ENCODE results near the gene OR2T2.

GRCh38 chr1:248406721-248407692 is 38.4 kb upstream of the OR2T2 start:
- TF ChIP-seq ISL1 (CRISPR knock-in tag; IDR thresholded peaks at IDR 0.05) (no peak), CSDC2 (CRISPR knock-in tag; IDR thresholded peaks at IDR 0.05) (no peak), GLIS3 (CRISPR knock-in tag; IDR thresholded peaks at IDR 0.05) (no peak), TSHZ2 (CRISPR knock-in tag; IDR thresholded peaks at IDR 0.05) (no peak), ZNF565 (CRISPR knock-in tag; conservative IDR thresholded peaks at IDR 0.05; ENCODE audit: low read depth) (no peak), OSR1 (CRISPR knock-in tag; IDR thresholded peaks at IDR 0.05) (no peak)
- TF ChIP-seq, protein P1, sequence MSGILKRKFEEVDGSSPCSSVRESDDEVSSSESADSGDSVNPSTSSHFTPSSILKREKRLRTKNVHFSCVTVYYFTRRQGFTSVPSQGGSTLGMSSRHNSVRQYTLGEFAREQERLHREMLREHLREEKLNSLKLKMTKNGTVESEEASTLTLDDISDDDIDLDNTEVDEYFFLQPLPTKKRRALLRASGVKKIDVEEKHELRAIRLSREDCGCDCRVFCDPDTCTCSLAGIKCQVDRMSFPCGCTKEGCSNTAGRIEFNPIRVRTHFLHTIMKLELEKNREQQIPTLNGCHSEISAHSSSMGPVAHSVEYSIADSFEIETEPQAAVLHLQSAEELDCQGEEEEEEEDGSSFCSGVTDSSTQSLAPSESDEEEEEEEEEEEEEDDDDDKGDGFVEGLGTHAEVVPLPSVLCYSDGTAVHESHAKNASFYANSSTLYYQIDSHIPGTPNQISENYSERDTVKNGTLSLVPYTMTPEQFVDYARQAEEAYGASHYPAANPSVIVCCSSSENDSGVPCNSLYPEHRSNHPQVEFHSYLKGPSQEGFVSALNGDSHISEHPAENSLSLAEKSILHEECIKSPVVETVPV (CRISPR knock-in tag; IDR thresholded peaks at IDR 0.05): no peak
- TF ChIP-seq, protein P2, sequence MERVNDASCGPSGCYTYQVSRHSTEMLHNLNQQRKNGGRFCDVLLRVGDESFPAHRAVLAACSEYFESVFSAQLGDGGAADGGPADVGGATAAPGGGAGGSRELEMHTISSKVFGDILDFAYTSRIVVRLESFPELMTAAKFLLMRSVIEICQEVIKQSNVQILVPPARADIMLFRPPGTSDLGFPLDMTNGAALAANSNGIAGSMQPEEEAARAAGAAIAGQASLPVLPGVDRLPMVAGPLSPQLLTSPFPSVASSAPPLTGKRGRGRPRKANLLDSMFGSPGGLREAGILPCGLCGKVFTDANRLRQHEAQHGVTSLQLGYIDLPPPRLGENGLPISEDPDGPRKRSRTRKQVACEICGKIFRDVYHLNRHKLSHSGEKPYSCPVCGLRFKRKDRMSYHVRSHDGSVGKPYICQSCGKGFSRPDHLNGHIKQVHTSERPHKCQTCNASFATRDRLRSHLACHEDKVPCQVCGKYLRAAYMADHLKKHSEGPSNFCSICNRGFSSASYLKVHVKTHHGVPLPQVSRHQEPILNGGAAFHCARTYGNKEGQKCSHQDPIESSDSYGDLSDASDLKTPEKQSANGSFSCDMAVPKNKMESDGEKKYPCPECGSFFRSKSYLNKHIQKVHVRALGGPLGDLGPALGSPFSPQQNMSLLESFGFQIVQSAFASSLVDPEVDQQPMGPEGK (CRISPR knock-in tag; IDR thresholded peaks at IDR 0.05; ENCODE audit: borderline replicate concordance): no peak

Data from SK-N-SH treated with all-trans-retinoic acid at 6 μM for 48 hours (cell line).